RCC 7860 (cell line): ENCODE measurements around the gene AAR2.

Source experiments
- DNase-seq: peaks from one replicate; pipeline ENCODE4 v3.0.0-alpha.2; 2015; ENCODE audit warnings: low spot score
- FAIRE-seq: peaks from 2 replicates; lab custom pipeline; 2012; peaks lifted over from hg19 to GRCh38; lab: Jason Lieb, UNC

The AAR2 gene

DNA sequence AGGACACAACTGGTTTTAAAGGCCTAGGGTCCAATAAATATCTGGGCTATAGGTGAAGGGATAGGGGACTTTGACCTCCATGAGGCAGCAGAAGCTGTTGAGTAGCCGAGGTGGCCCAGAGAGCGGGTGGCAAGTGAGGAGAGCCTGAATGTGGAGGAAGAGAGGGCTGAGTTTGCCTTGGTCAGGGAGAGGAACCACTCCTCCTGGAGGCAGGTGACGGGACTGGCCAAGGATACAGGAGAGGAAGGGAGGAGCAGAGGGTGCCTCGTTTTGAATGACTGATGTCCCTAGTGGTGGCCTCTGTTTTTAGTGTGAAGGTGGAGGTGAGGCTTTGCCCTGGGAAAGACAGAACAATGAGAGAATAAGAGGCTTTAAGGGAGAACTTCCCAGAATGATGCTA lies 19.1 kb upstream of the AAR2 start:
- FAIRE-seq (no peak), DNase-seq (no peak)

DNA sequence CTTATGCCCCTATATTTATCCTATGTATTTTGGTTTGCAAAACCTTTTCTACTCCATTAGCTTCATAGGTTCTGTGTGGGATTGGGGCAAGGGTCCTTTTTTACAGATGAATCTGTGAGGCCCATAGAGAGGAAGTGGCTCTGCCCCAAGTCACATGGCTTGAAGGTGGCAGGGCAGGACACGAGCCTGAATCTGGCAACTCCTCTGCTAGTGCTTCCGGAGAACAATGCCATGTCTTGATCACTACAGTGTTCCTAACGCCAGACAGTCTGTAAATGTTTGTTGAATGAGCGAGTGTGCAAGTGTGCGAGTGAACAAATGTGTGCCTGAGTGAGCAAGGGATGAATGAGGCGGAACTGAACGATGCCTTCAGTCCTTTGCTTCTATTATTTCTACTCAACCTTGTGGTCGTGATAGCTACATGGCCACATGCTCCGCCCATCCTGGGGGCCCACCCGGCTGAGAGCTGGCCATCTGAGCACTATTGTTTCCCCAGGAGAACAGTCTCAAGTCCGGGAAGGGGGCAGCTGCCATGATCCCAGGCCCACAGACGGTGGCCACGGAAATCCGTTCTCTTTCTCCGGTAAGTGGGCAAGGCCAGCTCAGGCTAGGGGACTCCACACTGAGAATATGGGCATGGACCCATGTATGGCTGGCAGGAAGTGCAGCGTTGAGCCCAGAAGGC lies 17.8 kb upstream of the AAR2 start:
- no peak for FAIRE-seq
- no peak for DNase-seq

DNA sequence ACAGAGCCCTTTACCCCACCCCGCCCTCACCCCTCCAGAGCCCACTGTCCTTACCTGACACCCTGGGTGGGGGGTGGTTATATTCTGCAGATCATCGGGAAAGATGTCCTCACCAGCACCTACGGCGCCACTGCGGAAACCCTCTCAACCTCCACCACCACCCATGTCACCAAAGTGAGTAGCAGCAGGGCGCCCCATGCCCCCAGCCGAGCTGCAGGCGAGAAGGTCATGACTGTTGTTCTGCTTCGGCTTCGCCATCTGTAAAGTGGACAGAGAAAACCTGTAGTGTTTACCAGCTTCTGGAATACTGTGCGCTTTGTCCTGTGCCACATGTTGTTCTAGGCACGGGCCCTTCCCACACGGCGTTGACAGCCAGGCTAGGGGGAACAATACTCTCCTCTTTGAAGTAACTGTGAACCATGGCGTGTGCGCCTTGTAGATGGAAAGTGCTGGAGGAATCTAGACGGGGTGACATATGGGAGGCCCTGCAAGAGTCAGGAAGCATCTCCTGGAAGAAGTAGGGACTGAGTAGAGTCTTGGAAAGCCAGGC lies 16.5 kb upstream of the AAR2 start:
- DNase-seq (no peak), FAIRE-seq (no peak)

DNA sequence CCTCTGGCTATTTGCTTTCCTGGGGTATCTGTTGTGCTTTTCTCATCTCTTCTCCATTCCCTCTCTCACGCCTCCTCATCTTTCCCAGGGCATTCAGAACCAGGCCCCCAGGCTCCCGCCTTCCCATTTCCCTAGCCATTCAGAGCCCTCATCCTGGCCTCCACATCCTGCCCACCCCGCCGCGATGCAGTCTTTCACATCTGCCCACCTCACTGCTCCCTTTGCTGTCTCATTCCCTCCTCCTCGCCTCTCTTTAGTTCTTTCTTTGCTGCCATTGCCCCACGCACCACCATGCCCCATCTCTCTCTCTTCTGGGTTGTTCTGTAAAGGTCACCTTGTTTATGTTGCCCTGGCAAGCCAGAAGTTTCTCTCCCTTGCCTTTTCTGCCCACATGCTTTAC lies 10.6 kb upstream of the AAR2 start:
- FAIRE-seq = no peak
- no peak for DNase-seq

DNA sequence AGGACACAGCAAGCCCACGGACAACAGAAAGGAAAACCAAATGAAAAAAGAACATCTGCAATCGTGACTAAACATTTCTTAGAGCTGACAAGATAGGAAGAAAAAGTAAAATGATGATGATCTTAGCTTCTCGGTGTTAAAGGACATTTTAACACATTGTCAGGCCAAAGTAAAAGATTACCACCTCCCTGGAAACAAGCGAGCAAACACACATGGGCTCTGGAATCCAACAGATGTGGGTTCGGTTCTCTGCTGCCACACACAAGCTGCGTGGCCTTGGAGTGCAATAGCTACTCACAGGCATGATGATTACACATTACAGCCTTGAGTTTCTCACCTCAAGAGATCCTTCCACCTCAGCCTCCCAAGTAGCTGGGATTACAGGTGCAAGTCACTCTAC lies 7.5 kb upstream of the AAR2 start:
- DNase-seq (no peak), FAIRE-seq (no peak)

DNA sequence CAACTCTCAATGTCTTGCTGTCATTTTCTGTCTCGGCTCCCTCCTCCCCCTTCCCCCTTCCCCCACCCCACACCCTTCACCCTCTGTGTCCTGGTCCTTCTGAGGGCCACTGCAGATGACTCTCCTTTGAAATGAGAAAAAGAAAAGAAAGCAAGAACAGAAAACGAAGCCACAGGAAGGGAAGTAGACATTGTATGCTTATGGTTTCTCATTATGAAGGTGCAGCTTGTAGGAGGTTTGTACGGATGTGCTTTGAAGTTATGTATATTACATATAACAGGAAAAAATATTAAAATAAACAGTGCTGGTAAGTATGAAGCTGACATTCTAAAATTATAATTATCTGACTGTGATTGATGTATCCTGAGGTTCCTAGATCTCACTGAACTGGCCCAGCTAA lies 6.3 kb upstream of the AAR2 start:
- DNase-seq (no peak), FAIRE-seq (no peak)

DNA sequence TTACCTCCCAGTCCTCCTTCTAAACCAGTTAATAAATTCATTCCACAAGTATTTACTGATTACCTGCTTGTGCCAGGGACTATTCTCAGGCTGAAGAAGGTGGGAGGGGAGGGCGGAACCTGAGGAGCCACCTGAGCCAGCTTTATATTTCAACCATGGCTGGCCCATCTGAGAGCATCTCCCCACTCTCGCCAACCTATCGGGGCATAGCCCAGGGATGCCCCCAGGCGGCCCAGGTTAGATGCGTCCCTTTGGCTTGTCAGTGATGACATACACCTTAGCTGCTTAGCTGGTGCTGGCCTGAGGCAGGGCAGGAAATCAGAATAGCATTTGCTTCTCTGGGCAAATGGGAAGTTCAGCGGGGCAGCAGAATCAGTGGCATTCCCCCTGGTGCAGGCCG lies 4.9 kb upstream of the AAR2 start:
- FAIRE-seq (no peak), DNase-seq (no peak)

DNA sequence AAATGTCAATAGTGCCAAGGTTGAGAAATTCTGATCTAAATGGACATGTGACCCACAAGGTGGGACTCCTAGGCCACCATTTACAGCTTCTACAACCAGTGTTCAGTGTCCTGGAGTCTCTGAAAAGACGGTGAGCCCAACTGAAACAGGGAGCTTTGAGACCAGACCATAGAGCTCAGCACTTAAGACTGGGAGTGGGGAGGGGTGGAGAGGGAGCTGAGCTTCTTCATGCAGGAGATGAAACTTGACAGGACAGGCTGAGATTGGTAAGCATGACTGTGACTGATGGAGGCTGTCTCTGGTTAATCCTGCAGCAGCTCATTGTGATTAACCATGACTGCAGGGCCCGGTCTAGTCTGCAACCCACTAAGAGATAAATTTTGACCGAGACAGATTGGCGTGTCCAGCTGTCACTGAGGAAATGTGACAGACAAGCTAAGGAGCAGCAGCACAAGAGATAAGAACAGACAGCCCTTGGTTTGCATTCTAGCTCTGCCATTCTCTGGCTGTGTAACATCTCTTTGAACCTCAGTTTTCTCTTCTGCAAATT lies 1.4 kb upstream of the AAR2 start:
- DNase-seq = no peak
- no peak for FAIRE-seq

DNA sequence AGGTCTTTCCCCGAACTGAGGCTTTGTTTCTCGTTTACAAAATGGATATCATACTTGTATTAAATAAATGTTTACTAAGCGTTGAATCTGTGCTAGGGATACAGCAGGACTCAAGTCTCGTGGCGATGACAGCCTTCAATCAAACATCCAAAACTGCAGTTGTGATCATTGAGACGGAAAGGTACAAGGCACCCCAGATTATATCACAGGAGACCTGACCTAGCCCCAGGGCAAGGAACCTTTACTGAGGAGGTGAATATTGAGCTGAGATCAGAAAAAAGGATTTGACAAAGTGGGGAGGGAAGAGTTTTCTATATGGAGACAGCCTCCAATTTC lies 476 bp downstream of the AAR2 start:
- DNase-seq (no peak), FAIRE-seq (no peak)

DNA sequence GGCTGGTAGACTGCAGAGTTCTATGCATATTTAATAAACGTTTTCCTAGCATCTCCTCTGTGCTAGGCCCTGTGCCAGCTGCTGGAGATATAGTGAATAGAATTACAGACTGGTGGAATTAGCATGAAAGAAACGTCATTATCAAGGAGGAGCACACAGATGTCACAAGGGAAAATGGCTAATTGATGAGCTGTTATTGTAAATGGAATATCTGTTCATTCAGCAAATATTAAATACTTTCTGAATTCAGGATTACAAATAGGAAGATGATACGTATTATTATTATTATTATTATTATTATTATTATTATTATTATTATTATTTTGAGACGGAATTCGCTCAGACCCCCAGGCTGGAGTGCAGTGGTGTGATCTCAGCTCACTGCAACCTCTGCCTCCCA lies 1.2 kb downstream of the AAR2 start:
- DNase-seq (no peak), FAIRE-seq (no peak)

DNA sequence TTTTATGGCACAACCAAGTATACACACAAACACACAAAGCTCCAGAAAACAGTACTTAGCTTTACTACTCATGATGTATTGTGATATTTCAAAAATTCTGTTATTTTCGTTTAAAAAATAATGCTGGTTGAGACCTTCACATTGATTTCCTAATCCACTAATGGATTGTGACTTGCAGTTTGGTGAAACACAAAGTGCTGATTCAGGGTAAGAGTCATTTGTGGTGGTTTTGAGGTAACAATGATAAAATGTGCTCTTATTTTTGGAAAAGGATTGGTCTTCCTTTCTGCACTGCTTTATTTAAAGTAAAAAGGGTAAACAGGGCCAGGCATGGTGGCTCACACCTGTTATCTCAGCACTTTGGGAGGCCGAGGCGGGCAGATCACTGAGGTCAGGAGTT lies 1.9 kb downstream of the AAR2 start:
- DNase-seq (no peak), FAIRE-seq (no peak)

DNA sequence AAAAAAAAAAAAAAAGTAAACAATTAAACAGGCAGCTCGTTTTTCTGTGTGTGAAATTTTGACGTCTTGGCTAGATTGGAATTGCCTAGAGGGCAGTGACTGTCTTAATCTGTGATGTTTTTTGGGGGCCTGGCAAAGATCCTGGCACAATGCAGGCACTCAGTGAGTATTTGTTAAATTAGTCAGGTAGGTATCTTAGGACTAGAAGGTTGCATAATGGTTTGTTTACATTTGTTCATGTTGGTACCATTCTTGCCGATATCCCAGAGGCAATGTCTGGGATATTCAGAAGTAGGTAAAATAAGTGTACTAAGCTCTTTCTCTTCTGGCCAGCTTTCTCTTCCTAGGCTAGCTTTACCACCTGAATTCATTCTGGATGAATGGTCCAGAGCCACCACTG lies 2.5 kb downstream of the AAR2 start:
- DNase-seq (no peak), FAIRE-seq (no peak)

DNA sequence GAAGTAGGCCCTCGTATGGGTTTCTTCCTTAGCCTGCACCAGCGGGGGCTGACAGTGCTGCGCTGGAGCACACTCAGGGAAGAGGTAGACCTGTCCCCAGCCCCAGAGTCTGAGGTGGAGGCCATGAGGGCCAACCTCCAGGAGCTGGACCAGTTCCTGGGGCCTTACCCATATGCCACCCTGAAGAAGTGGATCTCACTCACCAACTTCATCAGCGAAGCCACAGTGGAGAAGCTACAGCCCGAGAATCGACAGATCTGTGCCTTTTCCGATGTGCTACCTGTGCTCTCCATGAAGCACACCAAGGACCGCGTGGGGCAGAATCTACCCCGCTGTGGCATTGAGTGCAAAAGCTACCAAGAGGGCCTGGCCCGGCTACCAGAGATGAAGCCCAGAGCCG lies 3.8 kb downstream of the AAR2 start:
- FAIRE-seq (no peak), DNase-seq (no peak)

DNA sequence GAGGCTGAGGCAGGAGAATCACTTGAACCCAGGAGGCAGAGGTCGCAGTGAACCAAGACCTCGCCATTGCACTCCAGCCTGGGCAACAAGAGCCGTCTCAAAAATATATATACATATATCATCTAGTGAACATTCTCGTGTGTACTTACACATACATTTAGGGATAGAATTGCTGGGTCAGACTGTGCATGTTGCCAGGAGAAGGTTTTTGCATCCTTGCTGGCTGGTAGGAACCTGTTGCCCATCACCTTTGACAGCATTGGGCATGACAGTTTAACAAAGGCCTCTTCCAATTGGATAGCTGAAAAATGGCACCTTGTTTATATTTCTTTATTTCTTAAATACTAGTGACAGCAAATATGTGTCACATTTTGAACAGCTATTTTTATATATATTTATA lies 5.4 kb downstream of the AAR2 start:
- no peak for FAIRE-seq
- DNase-seq = no peak

DNA sequence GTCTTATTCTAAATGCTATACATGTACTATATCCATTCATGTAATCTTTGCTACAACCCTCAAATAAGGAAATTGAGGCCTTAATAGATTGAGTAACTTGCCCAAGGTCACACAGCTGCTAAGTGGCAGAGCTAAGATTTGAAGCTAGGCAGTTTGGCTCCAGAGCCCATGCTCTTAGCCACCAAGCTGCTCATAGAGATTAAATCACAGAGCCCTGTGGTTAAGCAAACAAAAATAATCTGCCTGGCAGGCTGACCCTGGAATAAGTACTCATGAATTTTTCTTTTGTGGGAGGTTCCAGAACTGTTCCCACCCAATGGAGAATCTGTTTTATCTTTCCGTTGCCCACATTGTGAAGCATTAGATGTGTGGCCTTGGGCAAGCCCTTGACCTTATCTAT lies 7.4 kb downstream of the AAR2 start:
- FAIRE-seq = no peak
- DNase-seq = no peak

DNA sequence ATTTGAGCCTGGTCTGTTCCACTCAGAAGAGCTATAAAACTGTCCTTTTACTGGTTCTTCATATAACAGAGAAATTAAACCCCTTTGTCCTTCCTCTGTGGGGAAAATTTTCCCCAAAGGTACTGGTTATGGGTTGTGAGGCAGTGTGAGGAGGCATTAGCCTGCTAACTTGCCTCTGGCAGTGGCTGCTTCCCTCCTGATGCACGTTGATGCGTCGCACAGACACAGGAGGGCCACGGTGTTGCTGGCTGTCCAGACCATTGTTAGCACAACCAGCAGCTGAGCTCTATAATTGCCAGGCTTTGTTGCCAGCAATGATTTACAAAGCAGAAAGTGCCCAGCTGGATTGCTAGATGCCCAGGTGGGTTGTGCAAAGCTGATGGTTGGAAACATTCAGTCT lies 10.1 kb downstream of the AAR2 start:
- no peak for FAIRE-seq
- no peak for DNase-seq

DNA sequence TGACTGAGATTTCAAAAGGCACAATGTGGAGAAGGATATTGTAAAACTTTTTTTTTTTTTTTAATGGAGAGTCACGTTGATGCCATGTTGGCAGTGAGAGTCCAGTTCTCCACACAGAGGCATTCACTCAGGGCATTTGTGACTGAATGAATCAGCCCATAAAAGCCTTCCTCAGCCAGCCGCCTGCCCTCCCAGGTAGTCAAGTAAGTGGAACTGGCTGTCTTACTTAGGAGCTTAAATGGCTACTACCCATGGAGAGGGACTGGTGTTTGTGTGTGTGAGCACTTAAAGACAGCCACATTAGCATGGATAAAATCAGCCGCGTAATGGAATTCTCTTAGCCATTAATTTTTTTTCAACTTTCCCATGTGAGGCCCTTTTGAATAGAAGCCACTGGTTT lies 12.6 kb downstream of the AAR2 start:
- DNase-seq = no peak
- no peak for FAIRE-seq

DNA sequence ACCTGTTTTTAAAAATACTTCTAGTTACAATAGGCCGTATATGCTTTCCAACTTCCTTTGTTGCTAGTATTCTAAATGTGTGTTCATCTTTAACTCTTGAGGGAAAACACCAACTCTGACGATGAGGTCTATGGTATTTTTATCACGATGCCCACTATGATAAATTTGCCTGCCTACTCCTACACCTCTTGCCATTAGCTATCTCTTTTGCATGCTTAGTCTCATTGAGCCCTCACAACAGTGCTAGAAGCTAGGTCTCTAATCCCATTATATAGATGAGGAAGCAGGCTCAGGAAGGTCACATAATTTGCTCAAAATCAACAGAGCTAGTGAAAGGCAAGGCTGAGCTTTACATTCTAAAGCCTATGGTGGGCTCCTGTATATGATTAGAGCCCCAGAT lies 13.2 kb downstream of the AAR2 start:
- FAIRE-seq = no peak
- no peak for DNase-seq

DNA sequence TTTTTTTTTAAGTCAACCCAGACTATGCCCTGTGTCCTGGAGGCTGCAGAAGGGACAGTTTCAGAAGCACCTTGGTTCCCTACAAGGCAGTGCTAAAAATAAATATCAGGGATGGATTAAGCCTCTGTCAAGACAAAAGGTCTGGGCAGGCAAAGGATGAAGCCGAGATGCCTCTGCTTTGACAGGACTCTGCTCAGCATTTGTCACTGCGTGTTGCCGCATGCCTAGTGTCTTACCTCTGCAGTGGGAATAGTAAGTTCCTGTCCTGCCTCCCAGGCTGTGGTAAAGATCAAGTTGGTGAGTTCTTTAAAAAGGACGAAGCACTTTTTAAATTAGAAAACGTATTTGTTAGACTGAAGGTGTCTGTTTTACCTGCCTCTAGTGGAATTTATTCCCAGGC lies 15.1 kb downstream of the AAR2 start:
- DNase-seq (no peak), FAIRE-seq (no peak)

DNA sequence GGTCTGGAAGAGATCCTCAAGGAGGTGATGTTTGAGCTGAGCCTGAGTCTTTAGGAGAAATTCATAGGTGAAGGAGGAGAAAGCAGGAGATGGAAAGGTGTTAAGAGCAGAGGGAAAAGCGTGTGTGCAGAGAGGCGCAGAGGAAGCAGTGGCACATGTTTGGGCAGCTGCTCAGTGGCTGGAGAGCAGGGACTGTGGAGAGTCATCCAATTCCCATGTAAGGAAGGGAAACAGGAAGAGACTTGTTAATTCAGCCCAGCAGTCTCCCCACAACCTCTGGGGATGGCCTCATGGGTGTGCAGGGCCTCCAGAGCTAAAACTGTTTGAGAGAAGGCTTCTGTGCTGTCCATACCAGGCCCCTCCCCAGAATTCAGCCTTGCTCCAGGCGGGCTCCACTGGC lies 16.2 kb downstream of the AAR2 start:
- FAIRE-seq = no peak
- DNase-seq = no peak

DNA sequence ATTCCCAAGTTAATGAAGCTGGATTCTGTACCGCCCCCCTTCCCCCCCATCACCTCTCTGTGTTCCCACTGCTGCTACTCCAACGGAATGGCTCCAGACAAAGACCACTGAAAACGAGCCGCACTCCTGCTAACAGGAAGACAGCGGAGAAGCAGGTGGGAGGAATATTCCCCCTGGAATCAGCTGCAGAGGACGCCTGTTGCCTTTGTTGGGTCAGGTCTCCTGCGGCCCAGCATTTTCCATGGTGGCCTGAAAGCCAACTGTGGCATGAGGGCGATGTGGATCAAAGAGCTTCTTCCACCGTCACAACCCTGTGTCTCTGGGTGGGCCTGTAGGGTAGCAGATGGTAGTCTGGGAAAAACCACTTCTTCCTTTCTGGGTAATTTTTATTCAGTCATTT lies 16.8 kb downstream of the AAR2 start:
- no peak for FAIRE-seq
- DNase-seq = no peak

DNA sequence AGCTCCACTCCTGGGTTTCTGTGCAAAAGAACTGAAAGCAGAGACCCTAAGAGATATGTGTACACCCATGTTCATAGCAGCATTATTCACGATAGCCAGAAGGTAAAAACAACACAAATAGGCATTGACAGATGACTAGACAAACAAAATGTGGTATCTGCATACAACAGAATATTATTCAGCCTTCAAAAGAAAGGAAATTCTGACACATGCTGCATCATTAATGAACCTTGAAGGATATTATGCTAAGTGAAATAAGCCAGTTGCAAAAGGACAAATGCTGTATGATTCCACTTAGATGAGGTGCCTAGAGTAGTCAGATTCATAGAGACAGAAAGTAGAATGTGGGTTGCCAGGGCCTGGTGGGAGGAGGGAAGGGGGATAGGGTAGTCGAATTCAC lies 17.8 kb downstream of the AAR2 start:
- FAIRE-seq (no peak), DNase-seq (no peak)

DNA sequence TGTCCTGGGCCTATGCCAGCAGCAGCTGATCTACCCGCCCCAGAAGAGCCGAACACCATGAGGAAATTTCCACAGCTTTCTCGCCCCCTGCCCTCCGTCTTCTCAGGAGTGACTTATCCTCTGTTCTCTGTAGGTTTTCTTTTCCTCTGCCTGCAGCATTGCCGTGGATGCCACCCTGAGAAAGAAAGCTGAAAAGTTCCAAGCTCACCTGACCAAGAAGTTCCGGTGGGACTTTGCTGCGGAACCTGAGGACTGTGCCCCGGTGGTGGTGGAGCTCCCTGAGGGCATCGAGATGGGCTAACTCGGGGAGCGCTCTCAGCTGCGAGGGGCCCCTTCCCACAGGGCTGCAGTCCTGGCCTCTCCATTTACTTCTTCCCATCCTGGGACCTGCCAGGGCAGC lies 19.2 kb downstream of the AAR2 start:
- FAIRE-seq (no peak), DNase-seq (no peak)
